Motor neuron (in vitro differentiated cells): ENCODE measurements around the gene ZSCAN25. TPM values are rescaled to one million over a fixed set of nuclear protein-coding genes. Genes with fewer than 3 reads are reported as not detected.

Experiments used
- total RNA-seq, 8 experiments: library from RNA; unstranded; fragments of 300-600 nt; gene quantifications; 2 replicates each; pipeline versions ENCODE4 v1.2.3 to v1.2.4, GENCODE V29; 2022

ZSCAN25 gene
- total RNA-seq, 8 experiments from 2014 or later, result 8.2 to 22.4 (median 12.7) TPM

Other genes starting within 250 kb of the ZSCAN25 start
- gene ARPC1B, start 242.2 kb upstream of the ZSCAN25 start, total RNA-seq, result 100 to 1,000 TPM in 3 of 8 experiments, 10 to 100 TPM in 2, 1 to 10 TPM in 3; 2.6 to 396 (median 23.9) TPM
- 100 to 1,000 TPM in 5 of 8 experiments, 10 to 100 TPM in 3; 88.1 to 172 (median 103) TPM for gene PDAP1, start 208.3 kb upstream of the ZSCAN25 start, total RNA-seq
- 100 to 1,000 TPM; 105 to 221 (median 146) TPM for gene BUD31, start 208.0 kb upstream of the ZSCAN25 start, total RNA-seq
- 10 to 100 TPM in 2 of 8 experiments, 1 to 10 TPM in 6; 4.9 to 18.9 (median 7.1) TPM for gene PTCD1, start 178.1 kb upstream of the ZSCAN25 start, total RNA-seq
- 10 to 100 TPM; 24.8 to 69.5 (median 41.8) TPM for gene CPSF4, start 178.0 kb upstream of the ZSCAN25 start, total RNA-seq
- gene ATP5MF, start 150.8 kb upstream of the ZSCAN25 start, total RNA-seq, result 100 to 1,000 TPM; 488 to 967 (median 750) TPM
- gene ZNF789, start 144.1 kb upstream of the ZSCAN25 start, total RNA-seq, result 10 to 100 TPM in 7 of 8 experiments, 1 to 10 TPM in 1; 6.1 to 26.3 (median 16.4) TPM
- 10 to 100 TPM; 17.0 to 34.9 (median 19.5) TPM for gene ZNF394, start 116.7 kb upstream of the ZSCAN25 start, total RNA-seq
- 10 to 100 TPM in 7 of 8 experiments, 1 to 10 TPM in 1; 9.0 to 19.7 (median 17.1) TPM for gene ZKSCAN5, start 112.3 kb upstream of the ZSCAN25 start, total RNA-seq
- gene FAM200A, start 64.8 kb upstream of the ZSCAN25 start, total RNA-seq, result 10 to 100 TPM in 6 of 8 experiments, 1 to 10 TPM in 2; 6.6 to 18.6 (median 13.7) TPM
- gene ZNF655, start 58.3 kb upstream of the ZSCAN25 start, total RNA-seq, result 100 to 1,000 TPM in 1 of 8 experiments, 10 to 100 TPM in 7; 38.8 to 124 (median 63.6) TPM
- gene TMEM225B, start 18.7 kb upstream of the ZSCAN25 start, total RNA-seq, result 1 to 10 TPM in 5 of 8 experiments, under 1 TPM in 2, not detected in 1; 0.40 to 2.0 (median 1.7) TPM
- 10 to 100 TPM in 1 of 8 experiments, 1 to 10 TPM in 7; 2.4 to 20.2 (median 6.4) TPM for gene CYP3A5, start 63.0 kb downstream of the ZSCAN25 start, total RNA-seq
- 1 to 10 TPM in 2 of 8 experiments, under 1 TPM in 4, not detected in 2; 0.36 to 1.1 (median 0.57) TPM for gene CYP3A7, start 118.2 kb downstream of the ZSCAN25 start, total RNA-seq
- under 1 TPM in 5 of 8 experiments, not detected in 3; 0.11 to 0.33 (median 0.18) TPM for gene CYP3A4, start 167.2 kb downstream of the ZSCAN25 start, total RNA-seq
- gene CYP3A43, start 211.1 kb downstream of the ZSCAN25 start, total RNA-seq, result under 1 TPM in 1 of 8 experiments, not detected in 7; 0.16 TPM